NCI-H1694 (cell line): ENCODE data around the gene SWAP70.

ENCODE experiments used
- DNase-seq: peaks from one replicate; lab custom pipeline; 2025; lab: John Stamatoyannopoulos, UW

SWAP70 gene

DNA sequence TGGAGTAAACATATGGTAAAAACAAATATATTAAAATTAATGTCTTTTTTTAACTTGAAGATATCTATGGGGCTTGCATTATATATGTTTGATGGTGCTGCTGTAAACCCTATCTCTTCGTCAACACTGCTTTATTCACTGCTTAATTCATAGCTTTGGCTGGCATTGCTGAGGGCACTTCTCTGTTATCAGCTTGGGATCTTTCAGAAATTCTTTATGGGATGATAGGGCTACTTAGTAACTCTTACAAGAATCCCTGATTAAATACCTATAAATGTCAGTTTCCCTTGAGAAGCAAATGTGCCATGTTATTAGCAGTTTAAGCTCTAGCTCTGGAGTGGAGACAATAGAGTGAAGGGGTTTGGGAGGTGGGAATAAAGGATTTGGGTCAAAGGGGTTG, 112.3 kb downstream of the SWAP70 start:
- DNase-seq: no peak

DNA sequence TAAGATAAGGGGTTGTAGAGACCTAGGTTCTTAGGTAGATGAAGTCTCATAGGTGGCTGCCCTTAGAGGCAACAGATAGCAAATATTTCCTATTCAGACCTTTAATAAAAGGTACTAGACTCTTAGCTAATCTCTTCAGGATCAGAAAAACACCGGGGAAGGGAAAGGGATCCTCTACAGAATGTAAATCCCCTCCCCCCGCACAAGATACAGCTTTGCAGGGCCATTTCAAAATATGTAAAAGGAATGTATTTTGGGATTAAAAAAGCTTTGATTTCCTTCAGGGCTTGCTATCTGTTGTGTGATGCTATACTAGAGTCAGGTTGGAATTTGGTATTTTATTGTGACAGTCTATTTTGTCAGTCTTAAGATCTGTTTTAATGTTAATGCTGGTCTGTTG, 113.2 kb downstream of the SWAP70 start:
- DNase-seq: no peak

DNA sequence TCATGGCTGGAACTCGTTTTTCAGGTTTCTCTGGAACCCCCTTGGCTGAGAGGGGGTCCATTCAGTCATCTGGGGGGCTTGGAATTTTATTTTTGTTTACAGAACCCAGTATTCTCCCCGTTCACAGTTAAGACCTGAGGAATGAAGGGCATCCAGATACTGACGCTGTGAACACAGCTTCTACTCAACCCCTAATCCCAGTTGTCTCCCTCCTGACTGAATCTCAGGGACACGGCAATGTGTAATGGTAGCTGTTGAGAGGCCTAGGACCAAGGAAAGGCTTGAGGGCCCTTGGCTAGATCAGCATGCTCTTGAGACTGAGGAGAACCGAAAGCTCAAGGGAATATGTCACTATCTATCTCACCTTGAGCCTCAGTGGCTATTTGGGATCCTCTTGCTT, 113.6 kb downstream of the SWAP70 start:
- no peak for DNase-seq

DNA sequence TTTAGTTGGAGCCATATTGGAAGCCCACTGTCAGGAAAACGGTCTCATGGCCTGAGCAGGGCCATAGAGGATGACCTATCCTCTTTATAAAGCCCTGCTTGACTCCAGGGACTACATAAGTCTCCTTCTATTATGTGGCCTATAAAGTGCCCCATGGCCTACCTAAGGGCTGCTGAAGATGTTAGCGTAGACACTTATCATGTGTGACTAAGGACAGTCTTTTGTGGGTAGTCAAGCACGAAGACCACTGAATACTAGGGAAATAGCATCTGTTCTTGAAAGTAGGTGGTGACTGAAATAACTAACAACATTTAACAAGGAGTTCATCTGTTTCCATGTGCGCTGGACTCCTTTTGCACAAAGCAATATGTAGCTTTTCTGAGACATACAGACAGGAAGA, 117.1 kb downstream of the SWAP70 start:
- no peak for DNase-seq

DNA sequence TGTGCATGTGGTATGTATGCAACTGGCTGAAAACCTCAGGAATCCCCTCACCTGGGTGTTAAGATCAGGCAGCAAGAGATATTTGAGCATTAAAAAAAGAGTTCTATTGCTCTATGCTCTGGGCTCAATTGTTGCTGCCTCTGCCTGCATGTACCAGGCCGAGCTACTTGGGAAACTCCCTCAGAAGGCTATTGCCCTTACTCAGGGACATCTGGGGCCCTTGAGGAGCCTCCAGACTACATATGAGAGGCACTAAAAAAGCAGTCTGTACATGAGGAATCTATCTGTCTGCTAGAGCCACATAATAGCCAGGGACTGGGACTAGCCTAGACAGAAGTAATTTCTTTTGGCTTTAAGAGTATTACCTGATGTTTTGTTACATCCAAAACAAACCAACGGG, 120.1 kb downstream of the SWAP70 start:
- DNase-seq: no peak

DNA sequence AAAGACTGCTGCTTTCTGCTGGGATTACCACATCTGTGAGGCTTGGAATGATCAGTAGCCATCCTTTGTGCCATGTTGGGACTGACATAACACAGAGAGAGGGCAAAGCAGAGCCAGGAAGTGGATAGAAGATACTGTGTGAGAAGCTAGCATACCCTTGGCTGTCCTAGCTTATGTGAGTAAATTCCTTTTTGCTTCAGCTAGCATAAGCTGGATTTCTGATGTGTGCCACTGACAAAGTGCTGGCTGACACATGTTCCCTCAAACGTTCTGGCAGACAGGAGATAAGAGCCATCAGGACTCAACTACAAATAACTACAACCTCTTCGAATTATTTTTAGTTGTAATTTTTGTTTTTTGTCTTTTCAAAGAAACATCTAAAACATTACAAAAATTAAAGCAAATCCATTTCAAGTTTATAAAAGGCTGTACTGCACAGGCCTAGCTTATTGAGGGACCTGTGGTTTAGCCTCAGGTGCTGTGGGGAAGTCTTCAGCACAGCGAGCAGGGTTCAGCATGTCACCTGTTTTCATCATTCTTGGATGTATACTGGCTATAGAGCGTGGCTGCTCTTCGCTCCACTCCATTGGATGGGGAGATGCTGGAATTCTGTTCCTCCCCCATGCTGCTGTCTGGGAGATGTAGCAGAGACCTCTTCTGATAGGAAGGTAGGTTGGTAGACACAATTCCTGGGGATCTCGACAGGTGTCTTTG, 120.9 kb downstream of the SWAP70 start:
- no peak for DNase-seq

DNA sequence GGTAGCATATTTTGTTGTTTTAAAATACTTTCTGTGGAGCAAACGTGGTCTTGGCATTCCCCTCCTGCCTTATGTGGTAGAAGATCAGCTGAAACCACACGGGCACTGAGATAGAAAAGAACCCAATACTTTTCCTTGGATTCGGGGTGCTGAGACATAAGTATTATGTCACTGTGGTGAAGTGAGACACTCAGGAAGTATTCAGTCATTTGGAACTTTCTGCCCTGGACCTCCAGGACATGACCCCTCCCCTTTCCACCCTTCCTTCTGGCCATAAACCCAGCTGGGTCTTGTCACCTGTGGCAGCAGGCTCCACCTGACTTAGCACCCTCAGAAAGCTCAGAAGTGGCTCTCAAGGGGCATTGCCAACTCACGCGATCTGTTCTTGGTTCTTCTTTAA, 123.4 kb downstream of the SWAP70 start:
- DNase-seq: no peak

DNA sequence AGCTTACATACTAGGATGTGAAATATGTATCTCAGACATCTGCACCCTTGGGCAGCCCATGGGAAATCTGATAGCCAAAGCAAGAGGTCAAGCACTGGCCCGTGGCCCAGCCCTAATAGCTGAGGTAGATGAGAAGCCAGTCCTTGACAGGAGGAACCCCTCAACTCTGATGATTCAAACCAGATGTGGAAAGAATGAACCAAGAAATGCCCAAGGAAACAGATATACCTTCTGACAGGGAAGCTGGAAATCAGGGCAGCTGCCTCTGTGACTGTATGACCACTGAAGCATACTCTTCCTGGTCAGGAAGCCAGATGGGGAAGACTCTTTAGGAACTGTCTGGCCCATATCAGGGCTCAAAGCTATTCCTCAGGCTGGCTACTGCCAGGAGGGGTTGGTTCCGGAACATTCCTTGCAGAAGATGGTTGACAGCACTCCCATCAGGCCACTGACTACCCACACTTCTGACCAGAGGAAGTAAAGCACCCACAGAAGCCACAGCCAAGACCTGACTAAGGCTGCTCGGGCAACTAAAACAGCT, 124.2 kb downstream of the SWAP70 start:
- DNase-seq: no peak

DNA sequence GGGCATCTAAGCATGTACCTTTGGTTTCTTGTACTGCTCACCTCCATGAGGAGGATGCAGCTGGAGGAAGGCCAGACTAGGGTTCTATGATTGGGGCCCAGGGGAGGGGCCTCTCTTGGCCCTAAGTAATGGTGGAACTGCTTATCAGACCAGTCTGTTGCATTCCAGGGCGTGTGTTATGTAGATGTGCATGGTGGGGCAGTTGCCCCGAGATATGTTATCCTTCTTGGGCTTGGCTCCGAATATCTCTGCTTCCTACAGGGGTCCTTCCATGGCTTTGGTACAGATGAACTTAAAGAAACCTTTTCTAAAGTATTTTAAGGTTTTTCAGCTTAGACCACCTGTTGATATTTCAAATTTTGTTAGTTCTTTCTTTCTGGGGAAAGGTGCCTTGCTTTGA, 126.0 kb downstream of the SWAP70 start:
- DNase-seq: no peak

DNA sequence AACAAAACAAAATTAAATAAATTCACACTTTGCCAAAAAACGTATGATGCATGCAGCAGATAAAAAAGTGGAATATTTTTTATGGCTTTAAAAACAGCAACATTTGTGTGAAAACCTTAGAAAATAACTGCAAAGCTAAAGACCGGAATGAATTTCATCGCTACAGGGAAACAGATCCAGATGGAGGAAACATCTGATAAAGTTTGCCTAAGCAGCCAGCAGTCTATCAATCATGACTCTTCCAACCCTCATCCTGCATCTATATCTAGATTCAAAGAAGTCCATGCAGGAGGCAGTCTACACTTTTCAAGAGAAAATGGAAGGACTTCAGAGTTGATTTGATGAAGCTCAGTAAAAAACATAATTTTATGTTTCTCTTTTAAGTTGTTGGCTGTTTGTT, 126.8 kb downstream of the SWAP70 start:
- DNase-seq: peak; percentile 20

DNA sequence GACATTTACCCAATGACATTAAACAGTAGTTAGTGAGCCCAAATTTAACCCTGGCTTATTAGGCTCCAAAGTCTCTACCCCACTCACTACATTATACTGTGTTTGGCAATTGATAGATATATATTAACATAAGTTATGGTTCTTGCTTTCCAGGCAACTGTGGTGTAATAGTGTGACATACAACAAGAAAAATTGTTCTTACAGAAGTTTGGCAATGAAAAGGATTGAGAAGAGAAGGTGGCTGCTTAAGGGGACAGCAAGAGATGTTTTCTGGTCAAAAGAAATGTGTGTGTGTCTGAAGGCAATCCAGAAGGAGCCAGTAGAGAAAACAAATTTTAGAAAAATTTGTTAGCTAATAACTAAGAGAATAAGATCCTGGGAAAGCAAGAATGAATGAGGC, 132.4 kb downstream of the SWAP70 start:
- no peak for DNase-seq

DNA sequence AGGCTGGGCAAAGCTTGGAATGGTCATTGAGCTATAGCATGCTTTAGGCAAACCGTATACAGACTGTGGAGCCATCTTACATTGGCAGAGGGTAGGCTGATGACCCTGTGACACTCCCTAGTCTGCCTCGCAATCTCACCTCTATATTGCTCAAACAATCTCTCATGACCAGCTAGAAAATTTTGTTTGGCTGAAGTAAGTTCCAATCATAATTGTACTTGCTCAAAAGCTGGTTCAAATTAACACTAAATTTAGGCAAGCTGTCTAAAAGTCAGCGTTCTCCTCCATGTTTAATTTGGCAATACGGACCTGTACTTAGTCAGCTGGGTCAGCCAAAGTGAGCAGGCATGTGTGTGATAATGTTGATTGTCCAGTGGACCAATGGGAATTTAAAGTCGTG, 133.0 kb downstream of the SWAP70 start:
- DNase-seq: no peak

DNA sequence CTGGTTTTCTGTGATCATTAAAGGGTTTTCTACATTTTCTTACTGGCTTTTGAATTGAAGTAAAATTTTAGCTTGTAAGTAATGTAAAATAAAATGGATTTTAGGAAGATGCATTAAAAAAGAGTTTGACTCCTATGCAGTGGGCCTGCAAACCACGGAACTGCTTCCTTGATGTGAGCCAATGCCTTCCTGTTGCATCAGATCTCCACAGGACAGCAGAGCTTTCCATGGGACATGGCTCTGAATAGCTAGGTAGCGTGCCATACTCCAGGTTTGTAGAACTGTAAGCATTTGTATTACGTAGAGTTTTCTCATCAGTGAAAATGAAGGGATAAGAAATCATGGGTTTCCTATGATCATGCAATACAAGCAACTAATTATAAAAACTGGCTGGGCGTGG, 133.4 kb downstream of the SWAP70 start:
- no peak for DNase-seq

DNA sequence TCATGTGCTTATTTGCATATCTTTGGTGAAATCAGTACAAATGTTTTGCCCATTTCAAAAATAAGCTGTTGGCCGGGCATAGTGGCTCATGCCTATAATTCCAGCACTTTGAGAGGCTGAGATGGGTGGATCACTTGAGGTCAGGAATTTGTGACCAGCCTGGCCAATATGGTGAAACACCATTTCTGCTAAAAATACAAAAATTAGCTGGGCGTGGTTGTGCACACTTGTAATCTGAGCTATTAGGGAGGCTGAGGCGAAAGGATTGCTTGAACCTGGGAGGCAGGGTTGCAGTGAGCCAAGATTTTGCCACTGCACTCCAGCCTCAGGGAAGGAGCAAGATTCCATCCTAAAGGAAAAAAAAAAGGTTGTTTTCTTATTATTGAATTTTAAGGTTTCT, 136.0 kb downstream of the SWAP70 start:
- DNase-seq: no peak

DNA sequence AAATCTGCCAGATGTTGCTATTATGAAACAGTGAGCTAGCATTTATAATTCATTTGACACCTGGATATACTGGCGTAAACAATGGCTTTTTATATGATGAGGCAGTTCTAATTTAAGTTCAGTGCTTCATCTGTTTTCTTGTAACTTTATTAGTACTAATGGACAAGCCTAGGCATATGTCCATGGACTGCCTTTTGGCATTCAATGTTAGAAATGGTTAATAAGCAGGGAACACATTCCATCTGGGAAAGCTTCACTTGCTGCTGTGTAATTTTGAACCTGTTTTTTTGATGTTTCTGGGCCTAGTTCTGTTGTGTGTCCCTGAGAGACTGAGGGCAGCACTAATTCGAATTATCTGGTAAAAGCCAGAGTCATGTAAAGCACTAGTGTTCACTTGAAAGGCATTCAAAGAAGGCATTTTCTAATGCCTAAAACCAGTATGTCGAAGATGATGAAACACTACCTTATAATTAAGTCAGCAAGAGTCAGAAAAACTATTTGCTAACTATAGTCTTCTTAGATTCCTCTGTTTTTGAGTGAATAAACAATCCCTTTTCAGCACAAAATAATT, 138.5 kb downstream of the SWAP70 start:
- peak; percentile 86 for DNase-seq
